Panc1 (cell line): ENCODE data around the gene FOXO1. TPM values are rescaled to one million over a fixed set of nuclear protein-coding genes. Genes with fewer than 3 reads are reported as not detected.

Source experiments
- ATAC-seq: fragments of 200-7000 bp; cut with Tn5 transposase; 2 replicates; pipeline ENCODE4 v1.9.1; 2020; ENCODE audit warnings: mild to moderate bottlenecking, moderate library complexity
- BruUV-seq: library from RNA; stranded (reverse); fragments of 400-500 nt; replicated peaks from 2 replicates; lab custom pipeline; 2021; lab: Mats Ljungman, UMichigan
- CTCF ChIA-PET: fragments of 300-600 bp; sonication (Branson Sonifier 250); formaldehyde crosslinking; loops from one replicate; lab custom pipeline; 2022; ENCODE audit warnings: antibody characterized with exemption; lab: Charles Lee
- POLR2A ChIA-PET: fragments of 300-600 bp; sonication (Branson Sonifier 250); formaldehyde crosslinking; loops from one replicate; lab custom pipeline; 2022; ENCODE audit warnings: antibody characterized with exemption; lab: Charles Lee
- DNase-seq: peaks from one replicate; pipeline ENCODE4 v3.0.0-alpha.2; 2010; ENCODE audit warnings: low read depth, low spot score
- H3K27ac ChIP-seq: 2 replicates; pipeline ENCODE4 v1.5.1; 2011; ENCODE audit warnings: mild to moderate bottlenecking, low read length, inconsistent platforms
- H3K27me3 ChIP-seq: fragments of 200-500 bp; sonication (Bioruptor generic); 2 replicates; pipeline ENCODE4 v1.6.0; 2014; ENCODE audit warnings: low read length, inconsistent platforms; ENCODE audit not compliant: control insufficient read depth, insufficient read depth
- H3K36me3 ChIP-seq: fragments of 200-500 bp; sonication (Bioruptor generic); 2 replicates; pipeline ENCODE4 v1.5.1; 2014; ENCODE audit warnings: inconsistent platforms, mild to moderate bottlenecking, low read length, moderate library complexity; ENCODE audit not compliant: control insufficient read depth, insufficient read depth
- H3K4me1 ChIP-seq: 2 replicates; pipeline ENCODE4 v1.5.1; 2011; ENCODE audit warnings: inconsistent platforms, mild to moderate bottlenecking, low read length, moderate library complexity; ENCODE audit not compliant: control insufficient read depth, insufficient read depth
- H3K4me3 ChIP-seq, 2 experiments: 2 replicates each; pipeline ENCODE4 v1.5.1; 2011 to 2012; ENCODE audit warnings: low read depth in 2 of 2, low read length in 2 of 2, mild to moderate bottlenecking in 2 of 2, inconsistent platforms in 1 of 2, moderate library complexity in 1 of 2
- H3K9me3 ChIP-seq: fragments of 200-500 bp; sonication (Bioruptor generic); 2 replicates; pipeline ENCODE4 v1.5.1; 2014; ENCODE audit warnings: low read depth, mild to moderate bottlenecking, inconsistent platforms, low read length, moderate library complexity; ENCODE audit not compliant: control insufficient read depth, insufficient read depth
- POLR2AphosphoS5 ChIP-seq: IDR thresholded peaks from 2 replicates; pipeline ENCODE4 v1.6.1; 2012; ENCODE audit warnings: mild to moderate bottlenecking, low read depth, low read length, moderate library complexity
- SIN3A ChIP-seq: IDR thresholded peaks from 2 replicates; pipeline ENCODE4 v1.6.1; 2012; ENCODE audit warnings: low read depth, mild to moderate bottlenecking, low read length, moderate library complexity, borderline replicate concordance; ENCODE audit not compliant: insufficient read depth
- TCF7L2 ChIP-seq: IDR thresholded peaks from 2 replicates; pipeline ENCODE4 v1.6.1; 2011; ENCODE audit warnings: mild to moderate bottlenecking, low read depth, low read length, inconsistent platforms
- in situ Hi-C: cut with HindIII; loops from 2 replicates; pipeline ENCODE4 v1.10.0; 2016; ENCODE audit warnings: low sequenced_read_pairs, low pct_unique_long_range_greater_than_20kb
- intact Hi-C: fragments of 100-400 bp; cut with micrococcal nuclease; formaldehyde crosslinking; loops from one replicate; pipeline ENCODE4 v1.10.0; 2022; ENCODE audit not compliant: unreplicated experiment
- total RNA-seq: library from RNA; stranded (reverse); gene quantifications from one replicate; pipeline ENCODE4 v1.2.1, GENCODE V29; 2021; ENCODE audit not compliant: unreplicated experiment
- TF ChIP-seq, protein P1 (sequence below): fragments of 450-650 bp; IDR thresholded peaks from 2 replicates; pipeline ENCODE4 v1.5.1; 2017; ENCODE audit warnings: mild to moderate bottlenecking
- TF ChIP-seq, protein P2 (sequence below), 2 experiments: IDR thresholded peaks; 2 replicates each; pipeline ENCODE4 v1.6.1; 2011 to 2012; ENCODE audit warnings: low read depth in 2 of 2, control low read depth in 1 of 2, low read length in 1 of 2, mild to moderate bottlenecking in 1 of 2, moderate library complexity in 1 of 2; ENCODE audit not compliant: insufficient read depth in 1 of 2

FOXO1 gene
- total RNA-seq, 1 experiment from 2014 or later = 2.1 TPM

DNA sequence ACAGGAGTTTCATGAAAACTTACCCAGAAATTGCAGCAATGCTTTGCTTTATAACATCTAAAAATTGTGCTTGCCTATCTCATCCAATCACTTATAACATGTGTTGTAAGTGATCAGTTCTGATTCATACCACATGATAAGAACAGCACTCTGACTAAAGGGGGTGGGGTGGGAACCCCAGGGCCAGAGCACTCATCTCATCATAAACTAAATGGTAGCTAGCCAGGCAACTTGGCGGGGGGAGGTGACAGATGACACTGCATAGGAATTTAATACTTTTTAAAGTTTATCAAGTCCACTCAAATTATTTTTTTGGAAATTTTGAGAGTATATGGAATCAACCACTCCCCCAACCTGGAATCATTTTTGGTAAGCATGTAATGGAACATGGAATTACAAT is 42.1 kb downstream of the FOXO1 start:
- H3K27ac ChIP-seq = no peak overlapping the region
- DNase-seq (no peak), ATAC-seq (no peak)
- TF ChIP-seq, protein P1, sequence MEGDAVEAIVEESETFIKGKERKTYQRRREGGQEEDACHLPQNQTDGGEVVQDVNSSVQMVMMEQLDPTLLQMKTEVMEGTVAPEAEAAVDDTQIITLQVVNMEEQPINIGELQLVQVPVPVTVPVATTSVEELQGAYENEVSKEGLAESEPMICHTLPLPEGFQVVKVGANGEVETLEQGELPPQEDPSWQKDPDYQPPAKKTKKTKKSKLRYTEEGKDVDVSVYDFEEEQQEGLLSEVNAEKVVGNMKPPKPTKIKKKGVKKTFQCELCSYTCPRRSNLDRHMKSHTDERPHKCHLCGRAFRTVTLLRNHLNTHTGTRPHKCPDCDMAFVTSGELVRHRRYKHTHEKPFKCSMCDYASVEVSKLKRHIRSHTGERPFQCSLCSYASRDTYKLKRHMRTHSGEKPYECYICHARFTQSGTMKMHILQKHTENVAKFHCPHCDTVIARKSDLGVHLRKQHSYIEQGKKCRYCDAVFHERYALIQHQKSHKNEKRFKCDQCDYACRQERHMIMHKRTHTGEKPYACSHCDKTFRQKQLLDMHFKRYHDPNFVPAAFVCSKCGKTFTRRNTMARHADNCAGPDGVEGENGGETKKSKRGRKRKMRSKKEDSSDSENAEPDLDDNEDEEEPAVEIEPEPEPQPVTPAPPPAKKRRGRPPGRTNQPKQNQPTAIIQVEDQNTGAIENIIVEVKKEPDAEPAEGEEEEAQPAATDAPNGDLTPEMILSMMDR = no peak
- no peak for TF ChIP-seq SIN3A
- TF ChIP-seq, protein P2, sequence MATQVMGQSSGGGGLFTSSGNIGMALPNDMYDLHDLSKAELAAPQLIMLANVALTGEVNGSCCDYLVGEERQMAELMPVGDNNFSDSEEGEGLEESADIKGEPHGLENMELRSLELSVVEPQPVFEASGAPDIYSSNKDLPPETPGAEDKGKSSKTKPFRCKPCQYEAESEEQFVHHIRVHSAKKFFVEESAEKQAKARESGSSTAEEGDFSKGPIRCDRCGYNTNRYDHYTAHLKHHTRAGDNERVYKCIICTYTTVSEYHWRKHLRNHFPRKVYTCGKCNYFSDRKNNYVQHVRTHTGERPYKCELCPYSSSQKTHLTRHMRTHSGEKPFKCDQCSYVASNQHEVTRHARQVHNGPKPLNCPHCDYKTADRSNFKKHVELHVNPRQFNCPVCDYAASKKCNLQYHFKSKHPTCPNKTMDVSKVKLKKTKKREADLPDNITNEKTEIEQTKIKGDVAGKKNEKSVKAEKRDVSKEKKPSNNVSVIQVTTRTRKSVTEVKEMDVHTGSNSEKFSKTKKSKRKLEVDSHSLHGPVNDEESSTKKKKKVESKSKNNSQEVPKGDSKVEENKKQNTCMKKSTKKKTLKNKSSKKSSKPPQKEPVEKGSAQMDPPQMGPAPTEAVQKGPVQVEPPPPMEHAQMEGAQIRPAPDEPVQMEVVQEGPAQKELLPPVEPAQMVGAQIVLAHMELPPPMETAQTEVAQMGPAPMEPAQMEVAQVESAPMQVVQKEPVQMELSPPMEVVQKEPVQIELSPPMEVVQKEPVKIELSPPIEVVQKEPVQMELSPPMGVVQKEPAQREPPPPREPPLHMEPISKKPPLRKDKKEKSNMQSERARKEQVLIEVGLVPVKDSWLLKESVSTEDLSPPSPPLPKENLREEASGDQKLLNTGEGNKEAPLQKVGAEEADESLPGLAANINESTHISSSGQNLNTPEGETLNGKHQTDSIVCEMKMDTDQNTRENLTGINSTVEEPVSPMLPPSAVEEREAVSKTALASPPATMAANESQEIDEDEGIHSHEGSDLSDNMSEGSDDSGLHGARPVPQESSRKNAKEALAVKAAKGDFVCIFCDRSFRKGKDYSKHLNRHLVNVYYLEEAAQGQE (IDR thresholded peaks at IDR 0.05; ENCODE audit: insufficient read depth in 1 of 2, low read depth in 2 of 2, low read length in 1 of 2) = no peak
- TF ChIP-seq TCF7L2 = no peak
- TF ChIP-seq POLR2AphosphoS5 = no peak
- POLR2A ChIA-PET = no interaction called here
- intact Hi-C loops = no loop called here
- in situ Hi-C loops = no loop called here
- no peaks in the 10 kb centered on the region for H3K27me3 ChIP-seq
- CTCF ChIA-PET = no interaction called here
- no peaks in the 10 kb centered on the region for H3K9me3 ChIP-seq
- BruUV-seq = no TSS peak
- H3K36me3 ChIP-seq = no peaks in the 10 kb centered on the region
- no peaks in the 10 kb centered on the region for H3K4me1 ChIP-seq
- H3K4me3 ChIP-seq = no peak overlapping the region

DNA sequence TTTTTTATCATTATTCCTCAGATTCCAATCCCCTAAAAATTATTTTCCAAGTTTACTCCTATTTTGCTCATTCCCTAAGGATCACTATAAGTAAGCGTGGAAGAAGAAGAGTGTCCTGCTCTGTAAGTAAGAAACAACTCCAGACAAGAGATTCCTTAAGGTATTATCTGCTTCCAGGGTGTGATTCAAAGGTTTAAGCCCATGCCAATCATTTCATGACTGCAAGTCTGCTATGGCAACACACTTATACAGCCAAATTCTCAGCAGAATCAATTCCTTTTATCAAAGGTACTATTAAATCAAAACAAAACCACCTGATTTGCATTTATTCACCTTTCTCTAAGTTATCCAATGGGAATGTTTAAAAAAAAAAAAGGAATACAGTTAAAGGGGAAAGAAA is 43.7 kb downstream of the FOXO1 start:
- ChIA-PET POLR2A (no interaction called here), CTCF (no interaction called here)
- Histone ChIP-seq H3K36me3 (no peaks in the 10 kb centered on the region), H3K4me1 (no peaks in the 10 kb centered on the region), H3K9me3 (no peaks in the 10 kb centered on the region), H3K27me3 (no peaks in the 10 kb centered on the region), H3K27ac (no peak overlapping the region), H3K4me3 (no peak overlapping the region)
- BruUV-seq = no TSS peak
- intact Hi-C loops (no loop called here), in situ Hi-C loops (no loop called here)
- TF ChIP-seq SIN3A (no peak), POLR2AphosphoS5 (no peak), TCF7L2 (no peak)
- TF ChIP-seq, protein P1 = no peak
- TF ChIP-seq, protein P2 (IDR thresholded peaks at IDR 0.05; ENCODE audit: insufficient read depth in 1 of 2, low read depth in 2 of 2, low read length in 1 of 2) = no peak
- DNase-seq = no peak
- ATAC-seq = no peak
